Measurements from ENCODE around the gene KCNAB1.

The KCNAB1 gene

GRCh38 chr3:156459434-156459833 lies 339.1 kb downstream of the KCNAB1 start:
- Histone ChIP-seq H3K79me2 (ENCODE audit: insufficient read depth, low read length) (no peaks in the 10 kb centered on the region), H3K9me3 (ENCODE audit: insufficient read depth, low read length) (no peaks in the 10 kb centered on the region), H3K4me3 (ENCODE audit: insufficient read depth, low read length, poor library complexity, severe bottlenecking) (no peak overlapping the region), H3F3A (ENCODE audit: insufficient read depth) (no peaks in the 10 kb centered on the region), H3K27me3 (ENCODE audit: low read length) (no peaks in the 10 kb centered on the region), H2AFZ (ENCODE audit: low read depth, low read length, severe bottlenecking) (no peak overlapping the region), H3K4me2 (ENCODE audit: low read depth, low read length, poor library complexity, severe bottlenecking) (no peak overlapping the region), H3K27ac (ENCODE audit: low read depth, low read length) (no peak overlapping the region), H3K36me3 (ENCODE audit: low read length) (no peaks in the 10 kb centered on the region), H4K20me1 (ENCODE audit: low read depth, low read length) (no peaks in the 10 kb centered on the region), H3K9me2 (replicated peaks; ENCODE audit: insufficient read depth, low read length) (no peaks in the 10 kb centered on the region), H3K9ac (ENCODE audit: low read length) (no peak overlapping the region)
- TF ChIP-seq EZH2phosphoT487 (conservative IDR thresholded peaks at IDR 0.05; ENCODE audit: low read length) = no peak
- no peak for TF ChIP-seq CTCF (IDR thresholded peaks at IDR 0.05; ENCODE audit: insufficient read depth, low read length, poor library complexity, severe bottlenecking)

GRCh38 chr3:156460206-156460611 lies 339.8 kb downstream of the KCNAB1 start:
- Histone ChIP-seq H3K4me2 (ENCODE audit: low read depth, low read length, poor library complexity, severe bottlenecking) (no peak overlapping the region), H3K79me2 (ENCODE audit: insufficient read depth, low read length) (no peaks in the 10 kb centered on the region), H3K9me2 (replicated peaks; ENCODE audit: insufficient read depth, low read length) (no peaks in the 10 kb centered on the region), H3K27ac (ENCODE audit: low read depth, low read length) (no peak overlapping the region), H3K36me3 (ENCODE audit: low read length) (no peaks in the 10 kb centered on the region), H3F3A (ENCODE audit: insufficient read depth) (no peaks in the 10 kb centered on the region), H3K27me3 (ENCODE audit: low read length) (no peaks in the 10 kb centered on the region), H2AFZ (ENCODE audit: low read depth, low read length, severe bottlenecking) (no peak overlapping the region), H3K4me3 (ENCODE audit: insufficient read depth, low read length, poor library complexity, severe bottlenecking) (no peak overlapping the region), H3K9ac (ENCODE audit: low read length) (no peak overlapping the region), H4K20me1 (ENCODE audit: low read depth, low read length) (no peaks in the 10 kb centered on the region), H3K9me3 (ENCODE audit: insufficient read depth, low read length) (no peaks in the 10 kb centered on the region)
- TF ChIP-seq CTCF (IDR thresholded peaks at IDR 0.05; ENCODE audit: insufficient read depth, low read length, poor library complexity, severe bottlenecking) (no peak), EZH2phosphoT487 (conservative IDR thresholded peaks at IDR 0.05; ENCODE audit: low read length) (no peak)

GRCh38 chr3:156461889-156462288 lies 341.5 kb downstream of the KCNAB1 start:
- no peaks in the 10 kb centered on the region for H3K9me2 ChIP-seq (replicated peaks; ENCODE audit: insufficient read depth, low read length)
- H4K20me1 ChIP-seq (ENCODE audit: low read depth, low read length) = no peaks in the 10 kb centered on the region
- no peak overlapping the region for H3K4me2 ChIP-seq (ENCODE audit: low read depth, low read length, poor library complexity, severe bottlenecking)
- no peak overlapping the region for H3K9ac ChIP-seq (ENCODE audit: low read length)
- H3K27ac ChIP-seq (ENCODE audit: low read depth, low read length) = no peak overlapping the region
- TF ChIP-seq CTCF (IDR thresholded peaks at IDR 0.05; ENCODE audit: insufficient read depth, low read length, poor library complexity, severe bottlenecking) = no peak
- TF ChIP-seq EZH2phosphoT487 (conservative IDR thresholded peaks at IDR 0.05; ENCODE audit: low read length) = no peak
- no peaks in the 10 kb centered on the region for H3F3A ChIP-seq (ENCODE audit: insufficient read depth)
- H2AFZ ChIP-seq (ENCODE audit: low read depth, low read length, severe bottlenecking) = no peak overlapping the region
- no peaks in the 10 kb centered on the region for H3K79me2 ChIP-seq (ENCODE audit: insufficient read depth, low read length)
- no peak overlapping the region for H3K4me3 ChIP-seq (ENCODE audit: insufficient read depth, low read length, poor library complexity, severe bottlenecking)
- no peaks in the 10 kb centered on the region for H3K36me3 ChIP-seq (ENCODE audit: low read length)
- no peaks in the 10 kb centered on the region for H3K27me3 ChIP-seq (ENCODE audit: low read length)
- H3K9me3 ChIP-seq (ENCODE audit: insufficient read depth, low read length) = no peaks in the 10 kb centered on the region
